GM19463 (cell line): ENCODE results near the gene OR51B5.
"Not testable (repeated sequence)": the region's sequence is repeated elsewhere in the genome, so short reads cannot be mapped to it uniquely, and the experiment has no call there.

Experiments
- ATAC-seq: cut with Tn5 transposase; IDR thresholded peaks from one replicate; pipeline ENCODE4 v1.9.1; 2021; ENCODE audit warnings: mild to moderate bottlenecking, moderate library complexity; ENCODE audit not compliant: unreplicated experiment

OR51B5 gene

GRCh38 chr11:5343474-5344335 lies at the start of gene OR51B5:
OR51B5 (minus strand) TSS chr11:5343524; CDS start chr11:5343524, 0 bp downstream.
- ATAC-seq = no peak

- no peak for ATAC-seq
Measured at GRCh38 chr11:5390210-5390609, 46.9 kb upstream of the OR51B5 start.

GRCh38 chr11:5384335-5384734 lies 41.0 kb upstream of the OR51B5 start:
- no peak for ATAC-seq

DNA sequence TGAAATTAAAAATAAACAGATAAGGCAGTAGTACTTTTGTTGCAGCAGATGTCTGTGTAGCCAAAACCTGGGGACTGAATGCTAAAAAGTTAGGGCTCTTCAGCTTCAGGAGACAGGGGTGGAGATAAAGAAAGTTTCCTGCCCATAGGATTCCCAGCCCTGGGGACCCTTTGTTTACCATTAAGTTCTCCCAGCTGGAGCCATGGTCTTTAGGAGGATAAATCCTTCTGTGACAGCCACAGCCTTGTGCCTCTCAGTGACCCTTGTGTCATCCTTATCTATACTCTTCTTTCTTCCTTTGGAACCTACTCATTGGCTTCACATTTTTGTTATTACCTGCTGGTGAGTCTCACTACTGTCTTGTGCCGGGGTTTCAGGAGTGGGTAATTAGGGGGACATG lies 40.3 kb upstream of the OR51B5 start, which contains the start of gene OR51M1:
TSS of gene OR51M1 (plus strand) at position 237 of the 400 bp plus-strand sequence. CDS start 5,587 bp downstream, outside the sequence.
- no peak for ATAC-seq

- peak; percentile 90 for ATAC-seq
Measured at GRCh38 chr11:5380740-5381342, 37.5 kb upstream of the OR51B5 start.

- ATAC-seq = peak; percentile 53
Measured at GRCh38 chr11:5369789-5370188, 26.5 kb upstream of the OR51B5 start.

GRCh38 chr11:5368502-5369043 lies 25.2 kb upstream of the OR51B5 start:
- no peak for ATAC-seq

DNA sequence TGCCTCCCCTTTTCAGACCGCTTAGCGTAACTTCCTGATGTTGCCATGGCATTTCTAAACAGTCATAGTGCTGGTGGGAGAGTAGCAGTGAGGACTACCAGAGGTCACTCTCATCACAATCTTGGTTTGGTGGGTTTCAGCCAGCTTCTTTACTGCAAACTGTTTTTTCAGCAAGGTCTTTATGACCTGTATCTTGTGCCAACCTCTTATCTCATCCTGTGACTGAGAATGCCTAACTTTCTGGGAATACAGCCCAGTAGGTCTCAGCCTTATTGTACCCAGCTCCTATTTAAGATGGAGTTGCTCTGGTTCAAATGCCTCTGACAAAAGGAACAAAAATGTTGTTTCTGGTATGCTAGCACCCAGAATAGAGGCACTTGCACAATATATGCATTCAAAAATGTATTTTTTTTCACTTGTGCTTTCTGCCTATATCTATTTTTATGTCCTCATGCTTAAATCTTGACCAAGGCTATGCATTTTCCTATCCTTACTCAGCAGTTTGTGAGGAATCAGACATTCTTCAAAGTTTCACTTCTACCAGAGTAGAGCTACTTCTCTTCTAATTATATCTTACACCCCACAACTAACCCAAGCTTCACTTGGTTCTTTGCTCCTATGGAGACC lies 24.2 kb upstream of the OR51B5 start:
- ATAC-seq = no peak

DNA sequence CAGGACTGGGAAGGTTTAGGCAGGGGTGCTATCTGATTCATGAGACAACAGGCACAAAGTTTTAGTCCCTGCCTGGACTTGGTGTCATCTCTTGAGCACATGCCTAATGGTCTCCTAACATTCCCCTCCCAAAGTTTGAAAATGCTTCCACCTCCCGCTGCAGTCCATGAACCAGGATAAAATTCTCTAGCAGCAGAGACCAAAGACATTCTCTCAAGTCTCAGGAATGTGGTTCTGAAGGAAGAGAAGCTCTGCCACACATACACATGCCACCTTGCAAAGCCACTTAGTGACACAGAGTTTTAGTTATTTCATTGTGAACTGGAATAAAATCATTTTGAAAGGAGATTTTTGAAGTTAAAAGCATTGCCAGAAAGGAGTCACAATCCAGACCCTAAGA lies 23.5 kb upstream of the OR51B5 start:
- ATAC-seq = no peak

- ATAC-seq = not testable (repeated sequence)
Measured at GRCh38 chr11:5366365-5366764, 23.0 kb upstream of the OR51B5 start.

DNA sequence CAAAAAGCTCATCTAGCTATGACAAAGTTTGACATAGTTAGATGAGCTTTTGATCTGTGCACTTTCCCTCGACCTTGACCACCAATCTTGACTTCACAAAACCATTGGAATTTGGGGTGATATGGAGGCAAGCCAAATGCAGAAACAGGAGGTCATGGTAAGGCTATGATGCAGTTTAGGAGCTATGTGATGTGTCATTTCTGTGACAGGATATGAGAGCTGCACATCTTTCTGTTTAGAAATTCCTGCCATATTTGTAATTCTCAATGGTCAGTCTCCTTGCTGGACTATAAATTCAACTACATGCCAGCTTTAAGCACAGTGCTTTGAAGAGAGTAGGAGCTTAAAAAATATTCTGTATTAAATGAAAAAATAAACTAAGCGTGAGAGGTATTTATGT lies 20.9 kb upstream of the OR51B5 start:
- no peak for ATAC-seq

- no peak for ATAC-seq
Measured at GRCh38 chr11:5363679-5364078, 20.4 kb upstream of the OR51B5 start.

DNA sequence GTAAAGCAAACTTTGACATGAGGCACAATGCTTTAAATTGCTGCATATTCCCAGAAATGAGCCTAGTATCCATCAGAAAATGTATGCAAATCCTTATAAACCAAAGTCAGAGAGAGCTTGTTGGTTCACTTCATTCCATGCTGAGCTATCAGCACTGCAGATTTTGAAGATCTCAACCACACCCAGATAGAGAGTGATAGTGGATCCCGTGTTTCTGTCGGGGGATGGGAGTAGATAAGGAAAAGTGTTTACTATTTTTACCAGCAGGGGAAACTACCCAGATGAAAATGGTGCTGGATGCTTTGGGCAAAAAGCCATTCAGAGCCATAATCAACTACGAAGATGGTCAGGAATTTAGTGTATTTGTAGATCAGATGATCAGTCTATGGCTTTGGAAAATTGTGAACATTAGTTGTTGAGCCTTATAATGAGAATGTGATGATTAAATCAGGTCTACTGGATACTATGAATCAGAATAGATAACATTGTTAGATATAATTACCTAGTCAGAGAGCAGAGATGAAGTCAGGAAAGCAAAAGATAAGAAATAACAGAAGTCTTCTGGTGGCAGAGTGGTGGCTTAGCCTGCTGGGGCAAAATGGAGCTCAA lies 18.8 kb upstream of the OR51B5 start:
- no peak for ATAC-seq

GRCh38 chr11:5356031-5356430 lies 12.7 kb upstream of the OR51B5 start:
- ATAC-seq = not testable (repeated sequence)

GRCh38 chr11:5351208-5351607 lies 7.9 kb upstream of the OR51B5 start, which contains the start of gene OR51B6:
OR51B6 (plus strand) TSS chr11:5351508; CDS start chr11:5351508, 0 bp downstream.
- no peak for ATAC-seq

DNA sequence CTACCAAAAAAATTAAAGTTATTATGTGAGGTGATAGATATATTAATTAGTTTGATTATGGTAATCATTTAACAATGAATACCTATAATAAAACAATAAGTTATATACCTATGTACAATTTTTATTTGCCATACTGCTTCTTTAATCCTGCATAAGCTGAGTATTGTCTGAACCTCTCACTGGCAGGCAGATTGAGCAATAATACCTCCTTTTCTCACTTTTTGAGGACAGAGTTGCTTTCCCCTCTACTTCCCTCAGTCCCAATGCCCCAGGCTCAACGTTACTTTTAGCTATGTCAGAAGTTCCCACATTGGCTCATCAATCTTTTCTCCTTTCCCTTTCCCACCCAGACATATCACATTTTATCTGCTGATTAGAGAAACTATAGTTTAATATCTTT lies 6.2 kb upstream of the OR51B5 start:
- no peak for ATAC-seq

DNA sequence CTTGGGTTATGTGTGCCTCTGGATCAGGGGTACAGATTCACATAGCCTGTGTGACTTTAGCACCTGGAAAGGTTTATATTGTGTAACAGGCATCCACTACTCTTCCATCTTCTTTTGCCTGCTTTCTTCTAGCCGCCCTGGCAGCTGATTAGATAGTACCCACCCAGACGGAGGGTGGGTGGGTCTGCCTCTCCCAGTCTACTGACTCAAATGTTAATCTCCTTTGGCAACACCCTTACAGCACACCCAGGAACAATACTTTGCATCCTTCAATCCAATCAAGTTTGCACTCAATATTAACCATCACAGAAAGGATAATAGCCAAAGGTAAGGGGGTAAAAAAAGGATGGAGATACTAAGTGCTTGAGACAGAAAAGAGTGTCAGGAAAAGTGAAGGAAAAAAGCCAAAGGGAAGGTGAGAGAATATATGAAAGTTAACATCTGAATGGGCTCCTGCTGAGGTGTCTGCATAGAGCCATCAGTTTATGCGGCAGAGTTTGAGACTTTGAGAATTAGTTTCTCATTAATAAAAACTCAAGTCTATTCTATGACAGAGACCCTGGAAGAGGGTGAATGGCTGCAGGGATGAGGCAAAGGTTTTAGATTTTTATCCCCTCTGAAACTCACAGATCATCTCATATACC lies 5.3 kb upstream of the OR51B5 start:
- ATAC-seq = no peak

DNA sequence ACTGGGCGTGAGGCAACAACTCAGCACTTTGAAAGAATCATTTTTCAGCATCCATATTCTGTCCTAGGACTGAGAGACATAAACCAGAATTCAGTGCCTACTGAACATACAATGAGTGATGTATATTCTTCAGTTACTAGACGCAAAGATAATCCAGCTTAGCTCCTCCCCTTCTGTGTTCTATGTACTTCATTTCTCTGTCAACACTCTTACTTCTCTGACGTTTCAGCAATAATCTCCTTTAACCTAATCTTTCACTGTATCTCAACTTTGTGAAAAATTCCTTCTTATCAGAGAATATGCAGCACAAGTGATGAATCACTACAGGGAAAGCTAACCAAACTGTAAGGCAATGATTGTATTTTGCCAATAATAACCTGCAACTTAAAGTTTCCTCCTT lies 2.5 kb upstream of the OR51B5 start:
- ATAC-seq = no peak

DNA sequence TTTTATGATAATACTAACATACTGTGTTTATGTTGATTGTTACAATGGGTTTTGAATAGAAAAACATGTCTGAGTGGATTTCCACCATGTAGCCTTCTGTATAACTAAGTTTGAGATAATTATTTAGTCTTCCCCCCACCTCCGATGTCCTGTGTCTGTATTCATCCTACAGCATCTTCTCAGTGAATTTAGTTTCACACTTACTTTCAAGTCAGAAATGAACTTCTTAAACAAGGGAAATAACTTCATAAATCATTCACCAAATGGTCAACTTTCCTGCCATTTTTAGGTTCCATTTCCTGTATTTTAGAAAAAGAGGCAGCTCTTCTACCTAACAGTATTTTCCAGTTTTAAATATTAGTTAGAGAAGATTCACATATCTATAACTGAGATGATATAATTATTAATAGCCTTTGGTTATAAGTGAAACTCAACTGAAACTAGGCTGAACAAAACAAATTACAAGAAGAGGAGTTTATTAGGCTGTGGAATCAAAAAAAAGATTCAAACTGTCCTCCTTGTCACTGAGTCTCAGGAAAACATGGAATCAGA lies 3.5 kb downstream of the OR51B5 start:
- ATAC-seq = peak; percentile 73

GRCh38 chr11:5337253-5337652 lies 6.1 kb downstream of the OR51B5 start:
- ATAC-seq = not testable (repeated sequence)
